DMS 273 (cell line): Measurements from ENCODE around the gene BSPRY.

Experiments used
- DNase-seq: peaks from one replicate; lab custom pipeline; 2025; ENCODE audit not compliant: unreplicated experiment; lab: John Stamatoyannopoulos, UW

Gene BSPRY

GRCh38 chr9:113349445-113350094 is at the start of gene BSPRY:
Gene BSPRY (plus strand): TSS chr9:113349541. CDS start chr9:113349580, 39 bp downstream.
- peak; percentile 55 for DNase-seq

GRCh38 chr9:113299800-113300292 is 49.5 kb upstream of the BSPRY start:
- peak; percentile 22 for DNase-seq

- DNase-seq: no peak
Observed at GRCh38 chr9:113301548-113301947, 47.8 kb upstream of the BSPRY start.

- no peak for DNase-seq
Observed at GRCh38 chr9:113302792-113303418, 46.4 kb upstream of the BSPRY start, which contains the start of gene RNF183. Gene RNF183 (minus strand): TSS chr9:113303376. CDS start chr9:113298184, 5,192 bp downstream.

GRCh38 chr9:113306566-113306965 is 42.8 kb upstream of the BSPRY start:
- no peak for DNase-seq

GRCh38 chr9:113307396-113307975 is 41.9 kb upstream of the BSPRY start:
- DNase-seq: no peak

- peak; percentile 55 for DNase-seq
Observed at GRCh38 chr9:113309204-113309813, 40.0 kb upstream of the BSPRY start.

- no peak for DNase-seq
Observed at GRCh38 chr9:113310538-113310937, 38.8 kb upstream of the BSPRY start.

- DNase-seq: no peak
Observed at GRCh38 chr9:113311961-113312360, 37.4 kb upstream of the BSPRY start.

GRCh38 chr9:113313261-113313660 is 36.1 kb upstream of the BSPRY start:
- DNase-seq: no peak

- no peak for DNase-seq
Observed at GRCh38 chr9:113315231-113315630, 34.1 kb upstream of the BSPRY start.

- no peak for DNase-seq
Observed at GRCh38 chr9:113316030-113316429, 33.3 kb upstream of the BSPRY start.

- no peak for DNase-seq
Observed at GRCh38 chr9:113317777-113318176, 31.6 kb upstream of the BSPRY start.

- DNase-seq: no peak
Observed at GRCh38 chr9:113319054-113319453, 30.3 kb upstream of the BSPRY start.

GRCh38 chr9:113320051-113320450 is 29.3 kb upstream of the BSPRY start:
- DNase-seq: no peak

- DNase-seq: no peak
Observed at GRCh38 chr9:113322671-113323070, 26.7 kb upstream of the BSPRY start.

GRCh38 chr9:113326230-113326629 is 23.1 kb upstream of the BSPRY start:
- DNase-seq: no peak

- DNase-seq: no peak
Observed at GRCh38 chr9:113328045-113328782, 21.1 kb upstream of the BSPRY start.

GRCh38 chr9:113331780-113332179 is 17.6 kb upstream of the BSPRY start:
- no peak for DNase-seq

- no peak for DNase-seq
Observed at GRCh38 chr9:113337714-113338113, 11.6 kb upstream of the BSPRY start.
